K562 (cell line): ENCODE data around the gene HOXC11. TPM values are rescaled to one million over a fixed set of nuclear protein-coding genes. Genes with fewer than 3 reads are reported as not detected.

ENCODE experiments used
- DPF2 ChIP-seq: fragments of 450-650 bp; IDR thresholded peaks from 2 replicates; pipeline ENCODE4 v1.6.1; 2016
- E2F3 ChIP-seq: fragments of 250-450 bp; sonication (Bioruptor Pico); IDR thresholded peaks from 2 replicates; pipeline ENCODE4 v1.4.0; 2020; ENCODE audit warnings: mild to moderate bottlenecking
- ELF4 ChIP-seq: fragments of 450-650 bp; formaldehyde crosslinking; IDR thresholded peaks from 2 replicates; pipeline ENCODE4 v1.4.0; 2022; ENCODE audit warnings: missing genetic modification characterization
- HNRNPK ChIP-seq: fragments of 200-400 bp; formaldehyde crosslinking; IDR thresholded peaks from one replicate; pipeline ENCODE4 v1.6.1; 2018; ENCODE audit warnings: mild to moderate bottlenecking, low read depth, low read length; ENCODE audit not compliant: poor library complexity, severe bottlenecking
- HNRNPLL ChIP-seq: fragments of 200-400 bp; formaldehyde crosslinking; IDR thresholded peaks from 2 replicates; pipeline ENCODE4 v1.6.1; 2017; ENCODE audit warnings: low read length, low read depth, mild to moderate bottlenecking; ENCODE audit not compliant: poor library complexity, severe bottlenecking
- IFI16 ChIP-seq: fragments of 250-450 bp; sonication (Bioruptor Pico); IDR thresholded peaks from 2 replicates; pipeline ENCODE4 v2.1.2; 2022; ENCODE audit warnings: mild to moderate bottlenecking, inconsistent platforms
- MTA1 ChIP-seq: fragments of 450-650 bp; IDR thresholded peaks from 2 replicates; pipeline ENCODE4 v1.6.1; 2017; ENCODE audit warnings: borderline replicate concordance
- MYC ChIP-seq, 2 experiments: fragments of 250-450 bp in 1 of 2; sonication (Bioruptor Pico) in 1 of 2; IDR thresholded peaks; 2 replicates each; pipeline versions ENCODE4 v1.5.1 to v1.6.1; 2012 to 2021; ENCODE audit warnings: low read depth in 2 of 2, borderline replicate concordance in 1 of 2, improper control_type of control experiment in 1 of 2, low read length in 1 of 2, mild to moderate bottlenecking in 1 of 2, moderate library complexity in 1 of 2
- NFE2 ChIP-seq: IDR thresholded peaks from 2 replicates; pipeline ENCODE4 v1.6.1; 2014; ENCODE audit warnings: antibody characterized with exemption, low read depth
- NR4A1 ChIP-seq, 2 experiments: fragments of 250-450 bp in 1 of 2; fragments of 450-650 bp in 1 of 2; sonication (Bioruptor Pico) in 1 of 2; IDR thresholded peaks; 2 replicates each; pipeline versions ENCODE4 v1.4.0 to v1.6.1; 2016 to 2020; ENCODE audit warnings: mild to moderate bottlenecking in 2 of 2, missing compliant biosample characterization in 1 of 2, missing genetic modification characterization in 1 of 2, moderate library complexity in 1 of 2
- PRMT5 ChIP-seq: sonication (generic); formaldehyde crosslinking; IDR thresholded peaks from 2 replicates; pipeline ENCODE4 v1.5.0; 2020; ENCODE audit warnings: missing genetic modification reagents
- RBM14 ChIP-seq: fragments of 200-400 bp; formaldehyde crosslinking; IDR thresholded peaks from 2 replicates; pipeline ENCODE4 v1.6.1; 2018; ENCODE audit warnings: low read depth, mild to moderate bottlenecking, low read length, moderate library complexity, borderline replicate concordance; ENCODE audit not compliant: insufficient read depth
- SMARCA4 ChIP-seq: fragments of 450-650 bp; IDR thresholded peaks from 2 replicates; pipeline ENCODE4 v1.6.1; 2016
- SMARCA5 ChIP-seq: fragments of 450-650 bp; IDR thresholded peaks from 2 replicates; pipeline ENCODE4 v1.6.1; 2016
- SNIP1 ChIP-seq: fragments of 450-650 bp; IDR thresholded peaks from 2 replicates; pipeline ENCODE4 v1.7.1; 2017; ENCODE audit warnings: low read depth, mild to moderate bottlenecking
- SP1 ChIP-seq: sonication (generic); formaldehyde crosslinking; IDR thresholded peaks from 2 replicates; pipeline ENCODE4 v1.8.1; 2022; ENCODE audit warnings: mild to moderate bottlenecking, missing genetic modification reagents
- ZNF175 ChIP-seq: fragments of 200-800 bp; sonication (Bioruptor generic); IDR thresholded peaks from 2 replicates; pipeline ENCODE4 v1.6.1; 2016; ENCODE audit warnings: low read depth, mild to moderate bottlenecking, missing genetic modification characterization, missing compliant biosample characterization
- ZNF197 ChIP-seq: fragments of 200-800 bp; sonication (Bioruptor generic); IDR thresholded peaks from 2 replicates; pipeline ENCODE4 v1.6.1; 2016; ENCODE audit warnings: low read depth, missing genetic modification characterization, missing compliant biosample characterization
- ZNF586 ChIP-seq: fragments of 450-650 bp; formaldehyde crosslinking; conservative IDR thresholded peaks from 2 replicates; pipeline ENCODE4 v1.4.0; 2020; ENCODE audit warnings: mild to moderate bottlenecking, moderate library complexity
- ZNF75A ChIP-seq: fragments of 450-650 bp; formaldehyde crosslinking; IDR thresholded peaks from 2 replicates; pipeline ENCODE4 v1.4.0; 2020; ENCODE audit warnings: mild to moderate bottlenecking
- ZNF76 ChIP-seq: fragments of 250-450 bp; sonication (Bioruptor Pico); IDR thresholded peaks from 2 replicates; pipeline ENCODE4 v1.4.0; 2020; ENCODE audit warnings: mild to moderate bottlenecking, moderate library complexity, borderline replicate concordance
- polyA plus RNA-seq, 8 experiments: library from polyadenylated mRNA; depleted of rRNA in 4 of 8; stranded (reverse) in 5 of 8; unstranded in 3 of 8; fragments of >200 nt; fragmentation: Nextera tagmentation in 2 of 8; fragmentation: Illumina TruSeq in 1 of 8; extraction: Ambion mirVana in 2 of 8; extraction: Trizol in 1 of 8; gene quantifications; 2 replicates each; pipeline versions ENCODE4 v1.2.1 to v1.2.3, GENCODE V29; 2011 to 2014; ENCODE audit warnings: inconsistent platforms in 1 of 8, missing spikeins in 1 of 8
- total RNA-seq, 7 experiments: library from RNA; depleted of rRNA in 6 of 7; stranded (reverse); fragments of >200 nt in 6 of 7; fragmentation: Illumina TruSeq in 2 of 7; extraction: Trizol in 2 of 7; gene quantifications; 2 replicates each; pipeline versions ENCODE4 v1.2.1 to v1.2.3, GENCODE V29; 2011 to 2021; ENCODE audit warnings: low replicate concordance in 1 of 7
- TF ChIP-seq, protein P1 (sequence below): sonication (generic); formaldehyde crosslinking; IDR thresholded peaks from 2 replicates; pipeline ENCODE4 v1.8.0; 2022; ENCODE audit warnings: mild to moderate bottlenecking, missing genetic modification reagents
- TF ChIP-seq, protein P2 (sequence below): fragments of 450-650 bp; formaldehyde crosslinking; IDR thresholded peaks from 2 replicates; pipeline ENCODE4 v1.4.0; 2020; ENCODE audit warnings: mild to moderate bottlenecking, moderate library complexity
- TF ChIP-seq, protein P3 (sequence below): fragments of 450-650 bp; IDR thresholded peaks from 2 replicates; pipeline ENCODE4 v1.6.1; 2016

Gene HOXC11
- total and polyA plus RNA-seq, 9 of the 15 experiments (the other 6 are each of a cell fraction or from before 2014, with no cell fraction given): not detected

DNA sequence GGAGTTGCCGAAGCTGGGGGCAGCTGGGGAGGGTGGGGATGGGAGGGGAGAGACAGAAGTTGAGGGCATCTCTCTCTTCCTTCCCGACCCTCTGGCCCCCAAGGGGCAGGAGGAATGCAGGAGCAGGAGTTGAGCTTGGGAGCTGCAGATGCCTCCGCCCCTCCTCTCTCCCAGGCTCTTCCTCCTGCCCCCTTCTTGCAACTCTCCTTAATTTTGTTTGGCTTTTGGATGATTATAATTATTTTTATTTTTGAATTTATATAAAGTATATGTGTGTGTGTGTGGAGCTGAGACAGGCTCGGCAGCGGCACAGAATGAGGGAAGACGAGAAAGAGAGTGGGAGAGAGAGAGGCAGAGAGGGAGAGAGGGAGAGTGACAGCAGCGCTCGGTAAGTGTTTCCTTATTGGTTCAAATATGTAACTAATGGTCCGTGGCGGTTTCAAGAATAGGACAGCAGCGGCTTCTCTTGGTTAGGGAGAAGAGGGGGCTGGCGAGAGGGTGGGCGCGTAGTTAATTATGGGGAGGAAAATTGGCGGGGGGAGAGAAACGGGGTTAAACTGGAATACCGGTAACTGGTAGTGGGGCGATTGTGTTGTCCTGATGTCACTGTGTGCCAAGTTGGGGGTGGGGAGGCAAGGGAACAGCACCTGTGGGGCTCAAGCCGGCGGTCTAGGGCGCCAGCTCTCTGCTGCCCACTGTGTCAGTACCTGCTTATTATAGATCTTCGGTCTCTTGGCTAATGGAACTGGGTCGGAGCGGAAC lies 44.3 kb downstream of the HOXC11 start (continued):
- TF ChIP-seq RBM14: no peak
- TF ChIP-seq HNRNPLL: peak; percentile 23
- no peak for TF ChIP-seq SNIP1
- no peak for TF ChIP-seq ZNF586 (CRISPR knock-in tag)
- TF ChIP-seq SP1 (CRISPR knock-in tag): no peak
- TF ChIP-seq ELF4 (CRISPR knock-in tag): no peak
- TF ChIP-seq PRMT5 (CRISPR knock-in tag): no peak
- no peak for TF ChIP-seq ZNF75A (CRISPR knock-in tag)
- TF ChIP-seq SMARCA4: peak; percentile 34; the same call in 1 of the 2 replicates
- TF ChIP-seq IFI16: no peak
- TF ChIP-seq, protein P1, sequence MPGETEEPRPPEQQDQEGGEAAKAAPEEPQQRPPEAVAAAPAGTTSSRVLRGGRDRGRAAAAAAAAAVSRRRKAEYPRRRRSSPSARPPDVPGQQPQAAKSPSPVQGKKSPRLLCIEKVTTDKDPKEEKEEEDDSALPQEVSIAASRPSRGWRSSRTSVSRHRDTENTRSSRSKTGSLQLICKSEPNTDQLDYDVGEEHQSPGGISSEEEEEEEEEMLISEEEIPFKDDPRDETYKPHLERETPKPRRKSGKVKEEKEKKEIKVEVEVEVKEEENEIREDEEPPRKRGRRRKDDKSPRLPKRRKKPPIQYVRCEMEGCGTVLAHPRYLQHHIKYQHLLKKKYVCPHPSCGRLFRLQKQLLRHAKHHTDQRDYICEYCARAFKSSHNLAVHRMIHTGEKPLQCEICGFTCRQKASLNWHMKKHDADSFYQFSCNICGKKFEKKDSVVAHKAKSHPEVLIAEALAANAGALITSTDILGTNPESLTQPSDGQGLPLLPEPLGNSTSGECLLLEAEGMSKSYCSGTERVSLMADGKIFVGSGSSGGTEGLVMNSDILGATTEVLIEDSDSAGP: no peak
- TF ChIP-seq SMARCA5: peak; percentile 49; the same call in 1 of the 2 replicates
- peak; percentile 57 for TF ChIP-seq MTA1
- no peak for TF ChIP-seq ZNF76
- TF ChIP-seq ZNF197 (CRISPR knock-in tag): no peak
- no peak for TF ChIP-seq NFE2
- 0 out of 2 replicates have a peak, but pooled peaks have one; percentile 8 for TF ChIP-seq MYC (IDR thresholded peaks at IDR 0.05; ENCODE audit: low read depth, low read length)
- no peak for TF ChIP-seq MYC (CRISPR knock-in tag; IDR thresholded peaks at IDR 0.05; ENCODE audit: borderline replicate concordance, low read depth)
- no peak for TF ChIP-seq ZNF175
- TF ChIP-seq, protein P2, sequence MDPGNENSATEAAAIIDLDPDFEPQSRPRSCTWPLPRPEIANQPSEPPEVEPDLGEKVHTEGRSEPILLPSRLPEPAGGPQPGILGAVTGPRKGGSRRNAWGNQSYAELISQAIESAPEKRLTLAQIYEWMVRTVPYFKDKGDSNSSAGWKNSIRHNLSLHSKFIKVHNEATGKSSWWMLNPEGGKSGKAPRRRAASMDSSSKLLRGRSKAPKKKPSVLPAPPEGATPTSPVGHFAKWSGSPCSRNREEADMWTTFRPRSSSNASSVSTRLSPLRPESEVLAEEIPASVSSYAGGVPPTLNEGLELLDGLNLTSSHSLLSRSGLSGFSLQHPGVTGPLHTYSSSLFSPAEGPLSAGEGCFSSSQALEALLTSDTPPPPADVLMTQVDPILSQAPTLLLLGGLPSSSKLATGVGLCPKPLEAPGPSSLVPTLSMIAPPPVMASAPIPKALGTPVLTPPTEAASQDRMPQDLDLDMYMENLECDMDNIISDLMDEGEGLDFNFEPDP: no peak
- no peak for TF ChIP-seq HNRNPK
- TF ChIP-seq, protein P3, sequence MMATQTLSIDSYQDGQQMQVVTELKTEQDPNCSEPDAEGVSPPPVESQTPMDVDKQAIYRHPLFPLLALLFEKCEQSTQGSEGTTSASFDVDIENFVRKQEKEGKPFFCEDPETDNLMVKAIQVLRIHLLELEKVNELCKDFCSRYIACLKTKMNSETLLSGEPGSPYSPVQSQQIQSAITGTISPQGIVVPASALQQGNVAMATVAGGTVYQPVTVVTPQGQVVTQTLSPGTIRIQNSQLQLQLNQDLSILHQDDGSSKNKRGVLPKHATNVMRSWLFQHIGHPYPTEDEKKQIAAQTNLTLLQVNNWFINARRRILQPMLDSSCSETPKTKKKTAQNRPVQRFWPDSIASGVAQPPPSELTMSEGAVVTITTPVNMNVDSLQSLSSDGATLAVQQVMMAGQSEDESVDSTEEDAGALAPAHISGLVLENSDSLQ: peak; percentile 89
- peak; percentile 55; the same call in 1 of the 2 replicates for TF ChIP-seq DPF2
- no peak for TF ChIP-seq NR4A1 (CRISPR knock-in tag; IDR thresholded peaks at IDR 0.05)
- TF ChIP-seq NR4A1 (tag; IDR thresholded peaks at IDR 0.05): no peak
- no peak for TF ChIP-seq E2F3 (CRISPR knock-in tag)
